Stimulated activated CD4-positive, alpha-beta T cell treated with anti-CD3 and anti-CD28 coated beads, TNF-alpha, amount 100 ng/mL, for 48 hours (primary cell): Measurements from ENCODE around the gene POLA1.

Experiments used
- DNase-seq, 3 donors: peaks; one replicate each; pipeline ENCODE4 v3.0.0-alpha.2; 2020; ENCODE audit warnings: low read depth in 3 of 3

Gene POLA1

DNA sequence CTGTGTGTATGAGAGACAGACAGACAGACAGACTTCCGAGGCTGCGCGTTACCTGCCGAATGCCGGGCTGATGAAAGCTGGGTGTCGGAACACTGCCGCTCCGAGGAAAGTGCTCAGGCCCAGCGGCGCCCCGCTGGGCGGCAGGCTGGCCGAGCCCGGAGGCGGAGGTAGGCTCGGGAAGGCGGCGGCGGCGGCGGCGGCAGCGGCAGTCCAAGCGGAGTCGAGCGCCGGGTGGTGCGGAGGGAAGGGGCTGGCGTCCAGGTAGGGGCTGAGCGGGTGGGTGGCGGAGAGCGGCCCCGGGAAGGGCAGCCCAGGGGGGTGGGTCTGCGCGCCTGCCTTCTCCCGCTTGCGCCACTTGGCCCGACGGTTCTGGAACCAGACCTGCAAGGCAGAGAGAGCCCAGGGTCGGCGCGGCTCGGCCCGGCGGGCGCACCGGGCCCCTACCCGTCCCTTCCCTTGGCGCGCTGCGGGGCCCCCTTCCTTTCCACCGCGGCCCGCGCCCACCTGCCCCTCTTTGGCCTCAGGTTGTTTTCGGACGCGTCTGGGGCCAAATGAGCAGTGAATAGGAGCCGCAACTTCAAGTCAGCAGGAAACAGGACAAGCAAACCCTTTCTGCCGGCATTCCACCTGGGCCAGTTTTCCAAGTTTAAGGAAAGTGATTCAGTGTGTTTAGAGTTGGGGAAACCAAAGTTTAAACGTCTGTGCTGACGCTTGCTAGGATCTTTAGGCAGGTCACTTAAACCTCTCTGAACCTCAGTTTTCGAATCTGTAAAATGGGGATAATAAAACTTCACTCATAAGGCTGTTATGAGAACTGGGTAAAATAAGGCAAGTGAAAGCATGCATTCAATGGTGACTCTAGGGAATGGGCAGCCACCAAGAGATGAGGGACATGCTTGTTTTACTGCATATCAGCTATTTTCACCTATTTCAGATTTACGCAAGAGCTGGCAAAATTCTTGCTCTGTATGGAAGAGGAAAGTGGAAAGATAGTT lies 313.6 kb downstream of the POLA1 start:
- DNase-seq: no peak

DNA sequence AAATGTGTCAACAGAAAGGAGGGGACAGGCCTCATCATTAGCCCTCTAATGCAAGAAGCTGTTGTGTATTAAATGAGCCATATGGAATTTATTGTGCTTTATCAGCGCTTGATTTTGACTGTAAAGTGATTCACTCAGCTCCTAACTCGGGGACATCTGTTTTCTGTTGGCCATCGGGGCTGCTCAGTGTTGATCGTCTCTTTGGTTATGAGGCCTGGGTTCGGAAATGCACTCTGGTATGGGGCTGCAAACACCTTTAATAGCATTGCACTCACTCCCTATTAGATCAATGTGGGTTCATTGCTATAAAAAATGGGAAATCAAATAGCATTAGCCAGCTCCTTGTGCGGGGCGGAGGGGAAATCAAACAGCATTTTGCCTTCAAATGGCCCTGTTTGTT lies 315.7 kb downstream of the POLA1 start:
- no peak for DNase-seq

DNA sequence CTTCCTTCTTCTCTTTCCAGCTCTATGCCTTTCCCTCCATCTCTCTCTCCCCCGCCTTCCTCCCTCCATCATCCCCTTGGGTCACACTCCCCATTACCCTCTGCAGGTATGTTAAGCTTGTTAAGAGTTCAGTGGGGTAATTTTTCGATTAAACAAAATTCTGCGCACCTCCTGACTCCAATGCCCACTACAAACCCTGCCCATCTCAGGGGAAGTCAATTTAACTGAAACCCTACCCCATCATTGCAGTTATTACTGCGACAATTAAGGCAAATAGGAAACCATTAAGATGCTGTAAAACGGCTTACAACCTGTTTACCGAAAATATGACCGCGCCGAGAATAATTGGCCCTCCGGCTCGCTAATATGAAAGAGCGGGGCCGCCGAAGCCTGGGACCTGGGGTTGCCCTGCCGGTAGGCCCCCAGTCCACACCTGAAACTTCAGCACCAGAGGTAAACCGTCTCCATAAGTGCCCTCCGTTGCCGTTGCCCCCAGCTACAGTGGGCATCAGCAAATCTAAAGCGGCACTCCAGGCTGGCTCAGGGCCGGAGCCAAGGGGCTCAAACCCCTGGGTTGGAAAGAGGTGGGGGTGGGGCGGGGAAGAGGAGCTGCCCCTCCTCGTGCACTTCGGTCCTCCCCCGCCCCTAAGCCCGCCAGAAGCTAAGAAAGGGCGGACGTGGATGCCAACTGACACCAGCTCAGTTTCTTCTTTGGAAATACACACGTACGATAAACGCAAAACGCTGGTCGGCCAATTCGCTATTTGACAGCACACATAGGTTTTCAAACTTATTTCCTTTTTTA lies 317.3 kb downstream of the POLA1 start:
- DNase-seq: no peak

DNA sequence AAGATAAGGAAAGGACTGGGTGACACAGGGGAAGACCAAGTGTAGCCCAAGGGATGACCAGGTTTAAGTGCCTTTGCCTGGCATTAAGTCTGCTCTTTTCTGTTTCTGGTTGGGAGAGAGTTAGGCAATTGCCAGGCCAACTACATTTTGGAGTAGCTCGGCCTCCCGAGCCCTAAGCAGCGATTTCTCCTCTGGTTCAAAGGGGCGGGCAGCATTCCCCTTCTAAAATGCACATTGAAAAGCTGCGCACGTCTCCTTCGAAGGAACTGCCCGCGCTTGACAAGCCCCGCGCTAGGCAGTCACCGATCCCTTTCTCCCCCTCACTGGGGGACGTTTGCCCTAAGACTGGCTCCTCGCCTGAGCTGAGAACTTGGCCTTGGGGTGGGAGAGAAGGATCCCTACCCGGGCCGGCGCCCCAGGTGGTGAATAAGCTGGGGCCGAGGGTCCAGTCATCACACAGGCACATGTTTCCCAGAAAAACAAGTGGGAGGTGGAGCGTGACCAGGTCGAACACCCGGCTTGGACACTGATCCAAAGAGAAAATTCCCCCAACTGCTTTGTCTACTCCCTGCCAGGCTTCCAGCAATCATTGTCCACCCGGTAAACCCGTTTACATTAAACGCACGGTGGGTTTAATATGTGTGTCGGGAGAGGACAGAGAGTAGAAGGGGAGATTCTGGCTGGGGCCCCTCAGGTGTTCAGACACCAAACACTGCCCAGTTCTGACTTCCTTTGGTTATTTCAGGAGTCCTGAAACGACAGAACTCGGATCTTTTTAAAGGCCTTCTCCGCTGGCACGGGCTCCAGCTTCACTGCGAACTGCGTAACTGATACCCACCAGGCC lies 318.1 kb downstream of the POLA1 start:
- no peak for DNase-seq

DNA sequence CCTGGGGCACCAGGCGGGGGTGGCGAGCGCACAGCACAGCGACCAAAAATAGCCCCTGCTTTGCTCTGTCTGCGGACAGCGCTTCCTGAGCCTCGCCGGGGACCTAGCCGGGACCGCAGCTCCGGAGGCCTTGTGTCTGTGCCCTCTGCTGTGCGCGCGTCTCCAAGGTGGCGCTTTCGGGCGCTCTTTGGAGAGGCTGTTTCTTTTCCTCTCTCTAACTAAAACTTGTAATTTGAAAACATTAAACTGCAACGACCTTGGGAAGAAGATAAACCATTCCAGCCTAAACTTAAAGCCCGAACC lies 318.7 kb downstream of the POLA1 start:
- no peak for DNase-seq

DNA sequence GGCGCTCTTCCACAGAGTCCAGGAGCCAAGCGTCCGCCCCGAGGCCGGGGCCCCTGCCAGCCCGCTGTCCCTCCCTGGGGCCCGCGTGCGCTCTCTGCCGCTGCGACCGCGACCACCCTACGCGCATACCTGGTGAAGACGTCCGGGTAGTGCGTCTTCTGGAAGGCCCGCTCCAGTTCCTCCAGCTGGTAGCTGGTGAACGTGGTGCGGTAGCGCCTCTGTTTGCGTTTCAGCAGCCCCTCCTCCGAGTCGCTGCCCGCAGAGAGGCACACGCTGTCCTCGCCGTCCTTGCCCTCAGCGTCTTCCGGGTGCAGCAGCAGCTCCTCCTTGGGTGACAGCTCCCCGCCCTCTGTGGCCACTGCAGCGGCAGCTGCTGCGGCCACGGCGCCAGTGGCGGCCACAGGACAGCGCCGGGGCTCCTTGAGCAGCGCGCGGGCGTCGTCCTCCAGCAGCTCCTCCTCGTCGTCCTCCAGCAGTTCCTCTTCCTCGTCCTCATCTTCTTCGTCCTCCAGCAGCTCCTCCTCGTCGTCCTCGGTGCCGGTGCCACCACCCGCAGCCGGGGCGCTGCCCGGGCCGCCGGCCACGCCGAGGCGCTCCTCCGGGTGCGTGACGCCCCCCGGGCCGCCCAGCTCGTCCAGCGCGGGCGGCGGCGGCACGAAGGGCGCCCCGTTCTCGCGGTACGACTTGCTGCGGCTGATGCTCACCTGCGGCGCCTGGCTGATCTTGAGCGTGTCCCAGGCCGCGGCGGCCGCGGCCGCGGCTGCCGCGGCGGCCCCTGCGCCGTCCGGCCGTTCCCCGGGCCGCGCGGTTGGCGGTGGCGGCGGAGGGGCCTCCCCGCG lies 319.3 kb downstream of the POLA1 start:
- DNase-seq: no peak

DNA sequence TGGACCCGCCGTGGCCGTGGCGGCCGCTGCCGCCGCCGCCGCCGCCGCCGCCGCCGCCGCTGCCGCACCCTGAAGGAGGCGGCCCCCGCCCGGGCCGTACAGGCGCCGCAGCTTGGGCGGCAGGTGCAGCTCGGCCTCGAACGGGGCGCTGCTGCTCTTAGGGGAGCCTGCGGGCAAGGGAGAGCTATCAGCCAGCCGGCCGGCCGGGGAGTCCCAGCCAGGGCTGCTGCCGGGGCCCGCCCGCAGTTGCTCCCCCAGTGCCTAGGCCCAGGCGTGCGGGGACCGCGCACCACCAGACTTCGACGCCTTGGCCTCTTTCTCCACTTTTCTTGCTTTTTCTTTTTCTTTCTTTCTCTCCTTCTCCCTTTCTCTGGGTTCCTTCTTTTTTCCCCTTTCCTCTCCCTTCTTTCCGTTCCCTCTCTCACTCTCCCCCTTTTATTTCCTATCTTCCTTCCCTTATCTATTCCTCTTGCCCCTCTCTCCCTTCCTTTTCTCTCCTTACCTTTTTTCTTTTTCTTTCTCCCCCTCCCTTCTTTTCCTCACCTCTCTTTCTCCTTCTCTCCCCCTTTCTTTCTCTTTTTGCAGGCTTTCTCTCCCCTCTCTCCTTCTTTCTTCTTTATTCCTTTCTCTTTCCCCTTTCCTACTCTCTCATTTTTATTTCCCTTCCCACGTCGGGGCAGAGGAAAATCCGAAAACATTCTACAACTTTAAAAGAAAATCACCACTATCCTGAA lies 320.1 kb downstream of the POLA1 start:
- no peak for DNase-seq

DNA sequence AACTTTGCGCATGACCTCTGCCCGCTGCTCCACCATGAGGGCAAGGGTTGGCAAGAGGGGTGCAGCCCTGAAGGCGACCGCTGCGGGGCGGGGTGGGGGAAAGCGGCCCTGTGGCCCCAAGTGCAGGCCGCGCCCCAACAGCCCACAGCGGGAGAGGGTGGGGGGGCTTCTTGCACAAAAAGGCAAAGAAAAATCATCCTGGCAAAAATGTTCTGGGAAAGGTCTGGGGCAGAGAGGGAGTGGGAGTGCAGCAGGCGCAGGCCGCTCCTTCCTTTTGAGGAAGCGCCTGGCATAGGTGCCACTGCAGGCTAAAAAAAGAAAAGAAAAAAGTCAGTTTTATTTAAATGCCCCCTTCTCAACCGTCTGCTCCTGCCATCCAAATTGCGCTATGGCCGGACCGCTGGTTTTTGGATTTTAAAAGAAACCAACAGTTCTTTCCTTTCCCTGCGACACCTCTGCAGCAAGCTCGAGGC lies 320.7 kb downstream of the POLA1 start:
- DNase-seq: no peak

DNA sequence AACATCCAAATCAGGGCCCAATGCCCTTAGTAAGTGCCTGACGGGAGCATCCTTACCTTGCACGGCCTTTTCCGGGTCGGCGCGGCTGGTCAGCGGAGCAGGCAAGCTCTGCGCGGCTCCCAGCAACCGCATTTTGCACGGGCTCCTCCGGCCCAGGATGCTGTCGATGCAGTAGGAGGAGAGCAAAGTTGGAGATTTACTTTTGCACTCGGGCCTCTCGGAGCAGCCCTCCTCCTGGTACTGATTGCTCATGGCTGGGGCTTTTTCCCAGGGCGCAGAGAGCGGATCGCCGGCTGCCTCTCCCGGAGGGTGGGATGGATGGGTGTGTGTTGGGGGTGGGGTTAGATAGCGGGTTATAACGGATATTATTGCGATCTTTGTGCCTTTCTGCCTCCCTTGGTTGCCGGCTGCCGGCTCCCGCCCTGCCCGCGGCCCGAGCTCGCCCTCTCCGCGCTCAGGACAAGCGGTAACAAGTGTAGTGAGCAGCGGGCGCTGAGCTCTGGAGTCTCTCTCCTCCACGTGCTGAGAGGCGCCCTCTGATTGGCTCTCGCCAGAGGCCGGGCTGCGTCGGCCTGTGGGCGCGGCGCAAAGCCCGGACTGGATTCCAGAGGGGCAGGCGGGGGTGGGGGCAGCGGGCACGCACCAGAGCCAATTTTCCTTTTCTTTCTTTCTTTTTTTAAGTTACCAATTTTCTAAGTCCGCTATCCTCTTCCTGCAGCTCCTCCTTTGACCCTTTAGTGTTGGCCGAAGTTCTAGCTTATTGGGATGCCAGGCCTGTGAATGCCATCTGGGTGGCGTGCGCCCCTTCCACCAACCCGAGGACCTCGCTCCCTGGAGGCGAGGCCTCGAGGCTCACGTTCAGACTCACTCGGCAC lies 322.0 kb downstream of the POLA1 start, which contains the start of gene ARX:
Gene ARX (minus strand): TSS at position 480 of the 875 bp plus-strand sequence. CDS start 228 bp downstream, at position 252.
- peak in 1 of 3 donors; percentile 11 for DNase-seq

DNA sequence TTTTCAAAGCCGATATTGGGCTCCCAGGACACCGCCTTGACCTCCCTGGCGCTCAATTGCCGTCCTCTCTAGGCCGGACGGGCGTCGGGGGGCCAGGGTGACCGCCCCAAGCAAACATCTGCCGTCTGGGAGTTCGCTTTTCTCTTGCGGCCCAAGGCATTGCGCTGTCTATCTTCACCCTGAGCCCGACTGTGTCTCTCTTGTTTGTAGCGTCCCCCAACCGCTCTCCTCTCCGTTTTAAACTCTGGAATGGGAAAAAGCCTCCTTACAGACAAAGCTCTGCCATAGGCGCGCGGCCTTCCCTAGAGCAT lies 322.6 kb downstream of the POLA1 start:
- no peak for DNase-seq

DNA sequence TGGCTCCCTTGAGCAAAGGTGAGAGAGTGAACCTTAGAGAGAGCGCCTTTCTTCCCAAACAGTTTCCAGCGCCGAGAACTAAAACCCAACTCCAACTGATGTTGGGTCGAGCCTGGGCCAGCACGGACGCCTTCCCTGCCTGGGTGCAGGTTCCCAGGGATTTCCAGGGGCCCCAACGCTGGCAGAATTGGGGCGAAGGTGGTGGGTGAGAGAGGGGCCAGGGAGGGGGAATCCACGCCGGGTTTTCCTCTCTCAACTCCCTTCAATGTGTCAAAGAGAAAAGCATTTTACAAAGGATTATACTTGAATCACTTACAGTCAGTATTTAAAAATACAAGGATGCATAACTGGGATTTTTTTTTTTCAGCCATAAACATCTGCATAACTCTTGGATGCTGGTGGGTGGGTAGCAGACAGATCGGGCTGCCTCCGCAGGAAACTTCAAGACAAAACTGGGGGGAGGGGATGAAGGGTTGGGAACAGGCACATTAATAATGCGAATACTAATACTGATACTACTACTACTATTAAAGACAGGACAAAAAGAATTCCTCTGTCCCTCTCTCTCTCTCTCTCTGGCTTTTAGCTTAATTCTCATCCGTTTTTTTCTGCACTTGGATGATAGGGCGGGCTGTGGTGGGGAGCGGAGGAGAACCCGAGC lies 323.4 kb downstream of the POLA1 start:
- no peak for DNase-seq

DNA sequence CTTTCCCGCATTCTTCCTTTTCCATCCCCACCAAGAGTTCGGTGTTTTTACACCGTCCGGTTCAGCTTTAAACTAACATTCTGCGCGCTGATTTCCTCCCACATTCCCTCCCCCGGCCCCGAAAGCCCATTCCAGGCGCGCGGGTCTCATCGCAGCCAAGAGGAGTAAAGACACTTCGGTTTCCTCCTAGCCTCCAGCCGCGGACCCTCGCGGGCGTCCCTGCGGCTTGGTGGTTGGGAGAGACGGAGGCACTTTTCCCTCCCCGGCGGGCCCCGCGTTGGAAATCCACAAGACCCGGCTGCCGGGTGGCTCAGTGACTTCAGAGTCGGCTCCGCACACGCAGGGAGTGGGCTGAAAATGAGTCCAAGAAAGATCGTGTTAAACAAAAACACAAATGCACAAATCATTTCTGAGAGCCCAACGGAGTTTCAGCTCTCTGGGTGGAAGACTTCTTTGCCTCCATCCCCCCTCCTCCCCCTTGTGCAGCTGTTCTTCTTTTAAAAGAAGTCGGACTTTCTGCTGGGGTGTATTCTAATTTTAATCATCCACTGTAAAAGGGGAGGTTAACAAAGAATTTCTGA lies 324.0 kb downstream of the POLA1 start:
- no peak for DNase-seq

DNA sequence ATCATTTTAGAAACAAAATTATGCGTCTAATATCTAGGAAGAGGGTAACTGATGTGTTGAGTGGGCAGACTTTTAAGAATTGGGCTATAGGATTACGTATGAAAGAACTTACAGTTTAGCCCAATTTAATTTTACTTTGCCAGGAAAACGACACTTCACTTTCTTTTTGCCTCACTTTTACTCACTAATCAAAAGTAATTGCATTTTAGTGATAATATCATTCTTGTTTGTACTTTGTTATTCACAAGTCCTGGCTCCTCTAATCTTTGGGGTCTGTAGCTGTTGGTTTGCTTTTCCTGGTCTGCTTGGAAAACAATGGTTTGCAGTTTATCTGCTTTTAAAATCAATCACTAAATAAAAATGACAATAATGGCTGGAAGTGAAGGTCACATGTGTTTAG lies 325.0 kb downstream of the POLA1 start:
- DNase-seq: no peak

DNA sequence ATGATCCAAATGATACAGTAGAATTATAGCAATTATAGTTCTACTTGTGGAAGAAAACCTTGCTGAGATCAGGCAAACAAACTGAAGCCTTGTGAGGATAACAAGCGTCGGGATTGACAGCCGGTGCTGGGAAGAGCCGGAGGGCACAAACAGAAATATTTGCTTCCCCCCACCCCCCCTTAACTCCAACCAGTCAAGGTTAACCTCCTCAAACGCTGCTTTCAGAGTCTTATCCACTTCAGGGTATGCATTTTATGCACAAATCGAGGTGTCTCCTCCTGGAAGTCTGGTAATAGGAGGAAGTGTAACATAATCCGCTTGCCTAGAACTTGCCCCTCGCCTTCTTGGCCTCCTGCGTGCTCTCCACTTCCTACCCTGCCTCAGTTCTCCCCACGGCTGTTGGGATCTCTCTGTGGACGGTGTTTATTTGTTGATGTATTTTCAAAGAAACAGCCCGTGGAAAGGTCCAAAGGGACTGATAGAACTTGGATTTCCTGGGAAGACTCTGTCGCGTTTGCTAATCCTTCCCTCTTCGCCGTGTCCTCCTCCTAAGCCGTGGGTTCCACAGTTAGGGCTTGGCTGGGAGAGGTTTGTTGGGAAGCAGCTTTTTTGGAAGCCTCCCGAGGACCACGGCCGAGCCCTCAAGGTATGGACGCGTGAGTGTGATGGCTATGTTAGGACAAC lies 326.1 kb downstream of the POLA1 start:
- no peak for DNase-seq

DNA sequence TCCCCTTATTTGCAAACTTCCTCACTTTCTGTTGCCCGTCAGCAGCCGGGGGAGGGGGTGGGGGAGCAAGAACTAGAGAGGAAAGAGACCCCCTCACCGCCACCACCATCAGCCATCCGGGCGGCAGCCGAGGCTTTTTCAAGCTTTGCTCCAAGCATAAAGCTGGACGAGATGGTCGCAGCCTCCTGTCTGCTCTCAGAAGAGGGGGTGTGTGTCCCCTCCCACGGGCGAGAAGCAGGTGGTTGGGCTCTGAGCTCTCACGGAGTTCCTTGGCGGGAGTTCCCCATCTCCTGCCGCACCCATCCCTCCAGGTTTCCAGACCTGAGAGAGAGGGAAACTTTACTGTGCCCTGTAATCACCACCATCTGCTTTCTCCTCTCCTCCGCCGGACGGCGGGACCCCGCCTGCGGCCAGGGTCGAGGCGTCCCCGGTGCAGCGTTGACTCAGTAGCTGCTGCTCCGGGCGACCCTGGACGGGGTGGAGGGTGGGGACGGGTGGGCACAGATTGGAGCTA lies 326.7 kb downstream of the POLA1 start:
- no peak for DNase-seq

DNA sequence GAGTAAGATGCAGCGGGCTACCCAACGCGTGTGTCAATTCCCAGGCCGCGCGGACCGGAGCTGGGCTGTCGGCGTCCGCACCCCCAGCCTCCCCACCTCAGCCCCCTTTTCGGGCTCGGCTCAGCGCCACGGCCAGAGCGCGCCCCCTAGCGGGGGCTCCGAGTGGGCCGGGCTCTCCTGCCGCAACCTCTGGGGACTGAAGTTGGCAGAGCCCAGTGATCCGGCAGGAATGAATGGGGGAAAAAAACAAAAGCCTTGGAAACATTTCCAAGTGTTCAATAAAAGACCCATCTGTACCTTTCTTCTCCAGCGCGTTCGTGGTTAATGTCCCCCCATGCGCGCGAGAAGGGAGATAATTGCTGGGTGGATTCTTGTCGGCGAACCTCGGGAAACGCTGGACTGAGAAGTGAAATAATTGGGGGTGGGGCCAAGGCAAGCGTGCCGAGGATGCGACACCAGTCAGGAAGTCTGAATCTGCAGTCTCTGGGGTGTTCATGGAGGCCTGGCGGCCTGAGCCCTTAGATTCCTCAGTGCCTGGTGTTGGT lies 327.3 kb downstream of the POLA1 start:
- peak in 2 of 3 donors; percentile 11 to 22 for DNase-seq
